Measurements from ENCODE around the gene SENP6.

SENP6 gene

DNA sequence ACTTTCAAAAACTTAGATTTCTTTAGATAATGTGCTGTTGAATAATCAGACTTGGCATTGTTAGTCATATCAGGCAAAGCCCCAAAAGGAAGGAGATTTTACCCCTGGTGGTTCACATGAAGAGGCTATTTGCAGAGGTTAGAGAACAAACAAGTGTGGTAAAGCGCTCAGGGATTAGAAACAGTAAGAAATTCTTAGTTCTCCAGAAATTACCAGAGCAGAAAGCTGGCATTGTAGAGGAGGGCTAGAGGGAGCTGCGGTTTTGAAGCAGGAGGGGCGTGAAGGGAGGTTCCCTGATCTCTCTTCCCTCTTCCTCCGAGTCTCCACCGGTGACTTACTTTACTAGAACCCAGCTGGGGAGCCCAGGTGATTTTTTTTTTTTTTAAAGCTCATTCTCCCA is 157.5 kb downstream of the SENP6 start:
- TF ChIP-seq ESRRG (CRISPR knock-in tag; IDR thresholded peaks at IDR 0.05) (no peak), ZNF565 (CRISPR knock-in tag; conservative IDR thresholded peaks at IDR 0.05; ENCODE audit: low read depth) (no peak), PPARA (CRISPR knock-in tag; IDR thresholded peaks at IDR 0.05; ENCODE audit: borderline replicate concordance) (no peak)
- ATAC-seq = no peak

DNA sequence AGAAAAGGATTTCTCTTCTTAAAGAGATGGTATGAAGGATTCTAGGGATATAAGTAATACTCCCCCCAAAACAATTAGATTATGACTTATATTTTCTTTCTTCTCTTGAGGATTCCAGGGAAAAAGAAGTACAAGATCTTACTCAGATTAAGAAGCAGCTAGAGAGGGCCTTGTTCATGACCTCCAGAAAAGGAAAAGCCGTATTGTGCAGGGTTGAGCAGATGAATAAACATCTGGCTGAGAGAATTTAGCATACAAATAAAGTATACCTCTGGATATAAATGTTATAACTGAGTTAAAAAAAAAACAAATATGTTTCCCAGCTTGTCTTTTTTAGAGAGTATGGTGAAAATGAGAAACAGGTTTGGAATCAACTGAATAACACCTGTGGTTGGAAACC is 158.6 kb downstream of the SENP6 start:
- no peak for TF ChIP-seq GLIS3 (CRISPR knock-in tag; IDR thresholded peaks at IDR 0.05)
- ATAC-seq = no peak

DNA sequence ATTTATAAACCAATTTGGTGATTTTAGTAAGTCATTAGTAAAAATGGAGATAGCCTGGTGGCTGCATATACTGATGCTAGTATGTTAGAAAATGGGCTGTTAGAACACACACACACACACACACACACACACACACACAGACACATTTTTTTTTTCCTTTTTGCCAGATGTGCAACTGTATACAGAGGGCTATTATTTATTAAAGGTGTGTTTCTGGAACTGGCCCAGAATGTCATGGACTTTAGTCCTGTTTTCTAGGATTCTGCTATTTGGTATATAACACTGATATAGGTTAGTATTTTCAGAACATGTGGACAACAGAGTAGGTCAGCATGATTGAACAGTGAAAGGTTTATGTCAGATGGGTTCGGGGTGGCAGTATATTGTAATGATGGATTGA is 159.8 kb downstream of the SENP6 start:
- no peak for ATAC-seq
- TF ChIP-seq TCF4 (CRISPR knock-in tag; IDR thresholded peaks at IDR 0.05; ENCODE audit: borderline replicate concordance) (no peak), SNAI2 (CRISPR knock-in tag; IDR thresholded peaks at IDR 0.05) (no peak), ISL1 (CRISPR knock-in tag; IDR thresholded peaks at IDR 0.05) (no peak)

DNA sequence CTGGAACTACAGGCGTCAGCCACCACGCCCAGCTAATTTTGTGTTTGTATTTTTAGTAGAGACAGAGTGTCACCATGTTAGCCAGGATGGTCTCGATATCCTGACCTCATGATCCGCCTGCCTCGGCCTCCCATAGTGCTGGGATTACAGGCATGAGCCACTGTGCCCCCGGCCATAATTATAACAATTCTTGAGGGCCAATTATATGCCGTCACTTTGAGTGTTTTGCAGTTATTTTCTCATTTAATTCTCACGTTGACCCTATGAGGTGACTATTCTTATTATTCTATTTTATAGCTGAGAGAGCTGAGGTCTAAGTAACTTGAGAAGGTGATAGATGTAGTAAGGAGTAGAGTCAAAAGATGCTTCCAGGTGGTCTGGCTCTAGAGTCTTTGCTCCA is 160.4 kb downstream of the SENP6 start:
- ATAC-seq = no peak
- TF ChIP-seq TCF4 (CRISPR knock-in tag; IDR thresholded peaks at IDR 0.05; ENCODE audit: borderline replicate concordance) = no peak
- no peak for TF ChIP-seq BACH2 (CRISPR knock-in tag; IDR thresholded peaks at IDR 0.05; ENCODE audit: borderline replicate concordance)
- TF ChIP-seq ZNF8 (CRISPR knock-in tag; IDR thresholded peaks at IDR 0.05) = no peak
- no peak for TF ChIP-seq ZFP30 (CRISPR knock-in tag; IDR thresholded peaks at IDR 0.05)
- no peak for TF ChIP-seq ZNF565 (CRISPR knock-in tag; conservative IDR thresholded peaks at IDR 0.05; ENCODE audit: low read depth)
- TF ChIP-seq ZNF70 (CRISPR knock-in tag; IDR thresholded peaks at IDR 0.05) = no peak
- TF ChIP-seq OSR1 (CRISPR knock-in tag; IDR thresholded peaks at IDR 0.05) = no peak
- TF ChIP-seq ISL1 (CRISPR knock-in tag; IDR thresholded peaks at IDR 0.05) = no peak
- no peak for TF ChIP-seq ESRRG (CRISPR knock-in tag; IDR thresholded peaks at IDR 0.05)
- TF ChIP-seq CSDC2 (CRISPR knock-in tag; IDR thresholded peaks at IDR 0.05) = no peak
- TF ChIP-seq, protein P1, sequence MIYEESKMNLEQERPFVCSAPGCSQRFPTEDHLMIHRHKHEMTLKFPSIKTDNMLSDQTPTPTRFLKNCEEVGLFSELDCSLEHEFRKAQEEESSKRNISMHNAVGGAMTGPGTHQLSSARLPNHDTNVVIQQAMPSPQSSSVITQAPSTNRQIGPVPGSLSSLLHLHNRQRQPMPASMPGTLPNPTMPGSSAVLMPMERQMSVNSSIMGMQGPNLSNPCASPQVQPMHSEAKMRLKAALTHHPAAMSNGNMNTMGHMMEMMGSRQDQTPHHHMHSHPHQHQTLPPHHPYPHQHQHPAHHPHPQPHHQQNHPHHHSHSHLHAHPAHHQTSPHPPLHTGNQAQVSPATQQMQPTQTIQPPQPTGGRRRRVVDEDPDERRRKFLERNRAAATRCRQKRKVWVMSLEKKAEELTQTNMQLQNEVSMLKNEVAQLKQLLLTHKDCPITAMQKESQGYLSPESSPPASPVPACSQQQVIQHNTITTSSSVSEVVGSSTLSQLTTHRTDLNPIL (CRISPR knock-in tag; IDR thresholded peaks at IDR 0.05; ENCODE audit: low read depth) = no peak
- TF ChIP-seq, protein P2, sequence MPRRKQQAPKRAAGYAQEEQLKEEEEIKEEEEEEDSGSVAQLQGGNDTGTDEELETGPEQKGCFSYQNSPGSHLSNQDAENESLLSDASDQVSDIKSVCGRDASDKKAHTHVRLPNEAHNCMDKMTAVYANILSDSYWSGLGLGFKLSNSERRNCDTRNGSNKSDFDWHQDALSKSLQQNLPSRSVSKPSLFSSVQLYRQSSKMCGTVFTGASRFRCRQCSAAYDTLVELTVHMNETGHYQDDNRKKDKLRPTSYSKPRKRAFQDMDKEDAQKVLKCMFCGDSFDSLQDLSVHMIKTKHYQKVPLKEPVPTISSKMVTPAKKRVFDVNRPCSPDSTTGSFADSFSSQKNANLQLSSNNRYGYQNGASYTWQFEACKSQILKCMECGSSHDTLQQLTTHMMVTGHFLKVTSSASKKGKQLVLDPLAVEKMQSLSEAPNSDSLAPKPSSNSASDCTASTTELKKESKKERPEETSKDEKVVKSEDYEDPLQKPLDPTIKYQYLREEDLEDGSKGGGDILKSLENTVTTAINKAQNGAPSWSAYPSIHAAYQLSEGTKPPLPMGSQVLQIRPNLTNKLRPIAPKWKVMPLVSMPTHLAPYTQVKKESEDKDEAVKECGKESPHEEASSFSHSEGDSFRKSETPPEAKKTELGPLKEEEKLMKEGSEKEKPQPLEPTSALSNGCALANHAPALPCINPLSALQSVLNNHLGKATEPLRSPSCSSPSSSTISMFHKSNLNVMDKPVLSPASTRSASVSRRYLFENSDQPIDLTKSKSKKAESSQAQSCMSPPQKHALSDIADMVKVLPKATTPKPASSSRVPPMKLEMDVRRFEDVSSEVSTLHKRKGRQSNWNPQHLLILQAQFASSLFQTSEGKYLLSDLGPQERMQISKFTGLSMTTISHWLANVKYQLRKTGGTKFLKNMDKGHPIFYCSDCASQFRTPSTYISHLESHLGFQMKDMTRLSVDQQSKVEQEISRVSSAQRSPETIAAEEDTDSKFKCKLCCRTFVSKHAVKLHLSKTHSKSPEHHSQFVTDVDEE (CRISPR knock-in tag; IDR thresholded peaks at IDR 0.05) = no peak
- TF ChIP-seq ZFP3 (CRISPR knock-in tag; IDR thresholded peaks at IDR 0.05) = no peak
- TF ChIP-seq, protein P3, sequence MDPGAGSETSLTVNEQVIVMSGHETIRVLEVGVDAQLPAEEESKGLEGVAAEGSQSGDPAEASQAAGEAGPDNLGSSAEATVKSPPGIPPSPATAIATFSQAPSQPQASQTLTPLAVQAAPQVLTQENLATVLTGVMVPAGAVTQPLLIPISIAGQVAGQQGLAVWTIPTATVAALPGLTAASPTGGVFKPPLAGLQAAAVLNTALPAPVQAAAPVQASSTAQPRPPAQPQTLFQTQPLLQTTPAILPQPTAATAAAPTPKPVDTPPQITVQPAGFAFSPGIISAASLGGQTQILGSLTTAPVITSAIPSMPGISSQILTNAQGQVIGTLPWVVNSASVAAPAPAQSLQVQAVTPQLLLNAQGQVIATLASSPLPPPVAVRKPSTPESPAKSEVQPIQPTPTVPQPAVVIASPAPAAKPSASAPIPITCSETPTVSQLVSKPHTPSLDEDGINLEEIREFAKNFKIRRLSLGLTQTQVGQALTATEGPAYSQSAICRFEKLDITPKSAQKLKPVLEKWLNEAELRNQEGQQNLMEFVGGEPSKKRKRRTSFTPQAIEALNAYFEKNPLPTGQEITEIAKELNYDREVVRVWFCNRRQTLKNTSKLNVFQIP (CRISPR knock-in tag; IDR thresholded peaks at IDR 0.05; ENCODE audit: borderline replicate concordance, low read depth) = no peak
- TF ChIP-seq ZC3H10 (CRISPR knock-in tag; IDR thresholded peaks at IDR 0.05) = no peak
- no peak for TF ChIP-seq ARNTL (CRISPR knock-in tag; IDR thresholded peaks at IDR 0.05; ENCODE audit: borderline replicate concordance, low read depth)
- no peak for TF ChIP-seq SNAI2 (CRISPR knock-in tag; IDR thresholded peaks at IDR 0.05)
- TF ChIP-seq, protein P4, sequence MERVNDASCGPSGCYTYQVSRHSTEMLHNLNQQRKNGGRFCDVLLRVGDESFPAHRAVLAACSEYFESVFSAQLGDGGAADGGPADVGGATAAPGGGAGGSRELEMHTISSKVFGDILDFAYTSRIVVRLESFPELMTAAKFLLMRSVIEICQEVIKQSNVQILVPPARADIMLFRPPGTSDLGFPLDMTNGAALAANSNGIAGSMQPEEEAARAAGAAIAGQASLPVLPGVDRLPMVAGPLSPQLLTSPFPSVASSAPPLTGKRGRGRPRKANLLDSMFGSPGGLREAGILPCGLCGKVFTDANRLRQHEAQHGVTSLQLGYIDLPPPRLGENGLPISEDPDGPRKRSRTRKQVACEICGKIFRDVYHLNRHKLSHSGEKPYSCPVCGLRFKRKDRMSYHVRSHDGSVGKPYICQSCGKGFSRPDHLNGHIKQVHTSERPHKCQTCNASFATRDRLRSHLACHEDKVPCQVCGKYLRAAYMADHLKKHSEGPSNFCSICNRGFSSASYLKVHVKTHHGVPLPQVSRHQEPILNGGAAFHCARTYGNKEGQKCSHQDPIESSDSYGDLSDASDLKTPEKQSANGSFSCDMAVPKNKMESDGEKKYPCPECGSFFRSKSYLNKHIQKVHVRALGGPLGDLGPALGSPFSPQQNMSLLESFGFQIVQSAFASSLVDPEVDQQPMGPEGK (CRISPR knock-in tag; IDR thresholded peaks at IDR 0.05; ENCODE audit: borderline replicate concordance) = no peak
- no peak for TF ChIP-seq TOX (CRISPR knock-in tag; IDR thresholded peaks at IDR 0.05; ENCODE audit: borderline replicate concordance)

DNA sequence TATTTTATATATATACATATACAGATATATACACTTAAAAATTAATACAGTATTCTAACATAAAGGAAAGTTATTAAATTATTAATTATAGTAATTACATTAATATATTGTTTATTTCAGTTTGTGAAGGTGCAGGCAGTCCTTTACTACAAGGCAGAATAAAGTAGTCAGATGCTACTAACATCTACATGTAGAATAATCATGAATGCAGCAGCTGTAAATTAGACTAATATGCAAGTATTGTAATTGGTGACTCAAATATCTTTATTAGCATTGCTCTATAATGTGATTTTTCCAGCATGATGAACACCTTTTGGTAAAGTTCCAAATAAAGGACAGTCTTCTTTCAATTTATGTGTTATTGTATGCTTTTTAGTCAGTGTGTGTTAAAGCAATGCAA is 164.7 kb downstream of the SENP6 start:
- no peak for ATAC-seq
- TF ChIP-seq, protein P1 (CRISPR knock-in tag; IDR thresholded peaks at IDR 0.05; ENCODE audit: low read depth) = no peak
- TF ChIP-seq ZNF8 (CRISPR knock-in tag; IDR thresholded peaks at IDR 0.05) (no peak), ARNTL (CRISPR knock-in tag; IDR thresholded peaks at IDR 0.05; ENCODE audit: borderline replicate concordance, low read depth) (no peak), ISL1 (CRISPR knock-in tag; IDR thresholded peaks at IDR 0.05) (no peak)
- TF ChIP-seq, protein P2 (CRISPR knock-in tag; IDR thresholded peaks at IDR 0.05) = no peak
- TF ChIP-seq, protein P4 (CRISPR knock-in tag; IDR thresholded peaks at IDR 0.05; ENCODE audit: borderline replicate concordance) = no peak
